SH-SY5Y (cell line): ENCODE measurements around the gene SOCS2.

Experiments
- GATA2 ChIP-seq: IDR thresholded peaks from 2 replicates; pipeline ENCODE4 v1.6.1; 2011; ENCODE audit warnings: mild to moderate bottlenecking, low read depth, low read length
- GATA3 ChIP-seq: IDR thresholded peaks from 2 replicates; pipeline ENCODE4 v1.6.1; 2011; ENCODE audit warnings: low read depth, mild to moderate bottlenecking, low read length, moderate library complexity

DNA sequence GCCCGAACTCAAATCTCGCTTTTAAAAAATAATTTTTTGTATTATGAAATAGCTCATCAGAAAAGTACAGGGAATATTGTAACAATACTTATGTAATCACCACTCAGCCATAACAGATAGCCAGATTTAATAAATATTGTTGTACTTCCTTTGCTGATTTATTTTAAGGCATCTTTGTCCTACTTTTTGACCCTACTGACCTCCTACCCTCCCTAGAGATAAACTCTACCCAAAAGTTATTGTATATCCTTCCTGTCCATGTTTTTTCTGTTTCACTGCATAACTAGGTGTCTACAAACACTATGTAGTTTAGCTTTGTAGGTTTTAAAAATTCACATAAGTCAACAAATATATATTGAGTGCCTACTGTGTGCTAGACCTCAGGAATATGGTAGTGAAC lies 25.1 kb downstream of the SOCS2 start:
- no peak for TF ChIP-seq GATA2
- no peak for TF ChIP-seq GATA3
